ENCODE data around the gene CERS3.

CERS3 gene

DNA sequence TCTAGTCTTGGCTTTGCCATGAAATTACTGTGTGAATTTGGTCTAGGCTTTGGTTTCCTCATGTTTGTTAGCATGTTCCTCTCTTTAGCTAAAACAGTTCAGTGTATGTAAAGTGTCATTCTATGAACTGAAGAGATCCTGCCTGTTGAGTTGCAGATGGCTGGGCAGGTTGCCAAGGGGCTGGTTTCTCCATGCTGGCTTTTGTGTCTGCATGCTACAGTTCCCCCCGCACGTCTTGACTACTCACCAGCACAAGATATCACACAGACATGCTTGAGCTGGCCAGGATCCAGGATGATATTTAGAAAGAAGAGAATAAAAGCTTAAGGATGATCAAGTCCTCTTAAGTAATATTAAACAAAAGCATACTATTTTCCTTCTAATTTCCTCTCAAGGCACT is 90.2 kb downstream of the CERS3 start:
- Histone ChIP-seq H3K9ac (no peak overlapping the region), H4K20me1 (ENCODE audit: insufficient read depth) (no peaks in the 10 kb centered on the region), H3K4me2 (no peak overlapping the region), H3K4me1 (ENCODE audit: low read depth, poor library complexity, severe bottlenecking) (no peaks in the 10 kb centered on the region), H3K36me3 (ENCODE audit: insufficient read depth) (no peaks in the 10 kb centered on the region), H3K79me2 (ENCODE audit: insufficient read depth, low read depth) (no peaks in the 10 kb centered on the region), H3K27me3 (ENCODE audit: insufficient read depth, low read depth) (no peaks in the 10 kb centered on the region), H3K4me3 (IDR thresholded peaks at IDR 0.05; ENCODE audit: insufficient read depth, low read depth, low read length) (no peak overlapping the region), H3K27ac (no peak overlapping the region), H2AFZ (ENCODE audit: low read depth) (no peak overlapping the region)
- TF ChIP-seq, protein P1, sequence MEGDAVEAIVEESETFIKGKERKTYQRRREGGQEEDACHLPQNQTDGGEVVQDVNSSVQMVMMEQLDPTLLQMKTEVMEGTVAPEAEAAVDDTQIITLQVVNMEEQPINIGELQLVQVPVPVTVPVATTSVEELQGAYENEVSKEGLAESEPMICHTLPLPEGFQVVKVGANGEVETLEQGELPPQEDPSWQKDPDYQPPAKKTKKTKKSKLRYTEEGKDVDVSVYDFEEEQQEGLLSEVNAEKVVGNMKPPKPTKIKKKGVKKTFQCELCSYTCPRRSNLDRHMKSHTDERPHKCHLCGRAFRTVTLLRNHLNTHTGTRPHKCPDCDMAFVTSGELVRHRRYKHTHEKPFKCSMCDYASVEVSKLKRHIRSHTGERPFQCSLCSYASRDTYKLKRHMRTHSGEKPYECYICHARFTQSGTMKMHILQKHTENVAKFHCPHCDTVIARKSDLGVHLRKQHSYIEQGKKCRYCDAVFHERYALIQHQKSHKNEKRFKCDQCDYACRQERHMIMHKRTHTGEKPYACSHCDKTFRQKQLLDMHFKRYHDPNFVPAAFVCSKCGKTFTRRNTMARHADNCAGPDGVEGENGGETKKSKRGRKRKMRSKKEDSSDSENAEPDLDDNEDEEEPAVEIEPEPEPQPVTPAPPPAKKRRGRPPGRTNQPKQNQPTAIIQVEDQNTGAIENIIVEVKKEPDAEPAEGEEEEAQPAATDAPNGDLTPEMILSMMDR (conservative IDR thresholded peaks at IDR 0.05; ENCODE audit: low read depth, low read length) = no peak

DNA sequence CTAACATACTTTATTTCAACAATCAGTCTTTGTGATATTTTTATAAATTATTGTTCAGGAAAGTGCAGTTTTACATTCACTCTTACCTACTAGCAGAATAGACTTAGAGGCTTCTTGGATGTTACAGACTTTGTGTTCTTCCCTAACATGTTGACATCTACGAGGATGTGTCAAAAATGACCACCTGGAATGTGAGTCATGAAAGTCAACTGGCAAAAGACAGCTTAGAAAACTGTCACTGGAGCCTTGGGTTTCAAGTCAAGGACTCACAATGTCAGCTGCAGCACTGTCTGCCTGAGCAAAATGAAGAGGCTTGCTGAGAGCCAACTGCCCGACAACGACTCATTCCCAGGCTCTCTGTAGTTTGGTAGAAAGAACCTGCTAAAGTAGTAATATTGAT is 91.5 kb downstream of the CERS3 start:
- no peak overlapping the region for H2AFZ ChIP-seq (ENCODE audit: low read depth)
- no peak overlapping the region for H3K4me3 ChIP-seq (IDR thresholded peaks at IDR 0.05; ENCODE audit: insufficient read depth, low read depth, low read length)
- H3K27me3 ChIP-seq (ENCODE audit: insufficient read depth, low read depth) = no peaks in the 10 kb centered on the region
- H4K20me1 ChIP-seq (ENCODE audit: insufficient read depth) = no peaks in the 10 kb centered on the region
- TF ChIP-seq, protein P1 (conservative IDR thresholded peaks at IDR 0.05; ENCODE audit: low read depth, low read length) = no peak
- no peaks in the 10 kb centered on the region for H3K4me1 ChIP-seq (ENCODE audit: low read depth, poor library complexity, severe bottlenecking)
- no peak overlapping the region for H3K27ac ChIP-seq
- no peaks in the 10 kb centered on the region for H3K36me3 ChIP-seq (ENCODE audit: insufficient read depth)
- no peak overlapping the region for H3K9ac ChIP-seq
- H3K4me2 ChIP-seq = no peak overlapping the region
- H3K79me2 ChIP-seq (ENCODE audit: insufficient read depth, low read depth) = no peaks in the 10 kb centered on the region

DNA sequence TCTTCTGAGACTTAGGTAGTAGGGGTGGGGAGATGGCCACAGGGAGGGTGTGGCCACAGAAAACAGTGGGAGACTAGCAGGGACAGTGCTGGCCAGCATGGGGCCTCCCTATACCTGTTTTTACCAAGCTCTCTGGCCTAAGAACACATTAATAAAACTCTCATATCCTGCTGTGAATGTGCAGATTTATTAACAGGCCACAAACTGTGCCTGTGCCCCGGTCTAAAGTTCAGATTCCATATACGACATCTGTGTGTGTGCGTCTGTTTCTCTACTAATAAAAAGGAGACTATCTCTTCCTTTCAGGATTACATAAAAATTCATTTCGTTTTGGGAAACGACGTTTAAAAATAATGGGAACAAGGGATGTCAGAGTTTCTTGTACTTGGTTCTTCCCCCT is 94.2 kb downstream of the CERS3 start:
- Histone ChIP-seq H3K4me3 (IDR thresholded peaks at IDR 0.05; ENCODE audit: insufficient read depth, low read depth, low read length) (no peak overlapping the region), H3K4me1 (ENCODE audit: low read depth, poor library complexity, severe bottlenecking) (no peaks in the 10 kb centered on the region), H2AFZ (ENCODE audit: low read depth) (no peak overlapping the region), H3K9ac (no peak overlapping the region), H3K79me2 (ENCODE audit: insufficient read depth, low read depth) (no peaks in the 10 kb centered on the region), H3K4me2 (no peak overlapping the region), H4K20me1 (ENCODE audit: insufficient read depth) (no peaks in the 10 kb centered on the region), H3K36me3 (ENCODE audit: insufficient read depth) (no peaks in the 10 kb centered on the region), H3K27ac (no peak overlapping the region), H3K27me3 (ENCODE audit: insufficient read depth, low read depth) (no peaks in the 10 kb centered on the region)
- TF ChIP-seq, protein P1 (conservative IDR thresholded peaks at IDR 0.05; ENCODE audit: low read depth, low read length) = no peak

DNA sequence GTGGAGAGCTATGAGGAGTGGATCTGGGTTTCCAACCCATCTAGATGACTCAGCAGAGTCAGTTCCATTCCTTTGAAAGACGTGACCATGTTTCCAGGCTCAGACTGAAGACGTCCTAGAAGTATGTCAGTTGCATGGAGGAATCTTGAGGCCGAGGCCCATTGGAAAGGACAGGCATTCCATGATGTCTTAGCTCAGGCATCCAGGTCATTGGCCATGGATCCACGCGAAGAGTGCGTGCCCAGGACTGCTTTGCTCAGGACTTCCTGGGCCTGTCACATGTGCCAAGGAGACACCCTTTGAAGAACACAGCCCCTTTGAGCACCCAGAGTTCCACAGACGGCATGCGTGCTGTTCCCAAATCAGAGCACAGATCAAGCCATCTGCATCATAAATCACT is 94.7 kb downstream of the CERS3 start:
- no peak overlapping the region for H3K9ac ChIP-seq
- H3K27me3 ChIP-seq (ENCODE audit: insufficient read depth, low read depth) = no peaks in the 10 kb centered on the region
- TF ChIP-seq, protein P1 (conservative IDR thresholded peaks at IDR 0.05; ENCODE audit: low read depth, low read length) = no peak
- H3K4me1 ChIP-seq (ENCODE audit: low read depth, poor library complexity, severe bottlenecking) = no peaks in the 10 kb centered on the region
- H3K79me2 ChIP-seq (ENCODE audit: insufficient read depth, low read depth) = no peaks in the 10 kb centered on the region
- H4K20me1 ChIP-seq (ENCODE audit: insufficient read depth) = no peaks in the 10 kb centered on the region
- no peak overlapping the region for H3K27ac ChIP-seq
- H2AFZ ChIP-seq (ENCODE audit: low read depth) = no peak overlapping the region
- no peak overlapping the region for H3K4me2 ChIP-seq
- no peaks in the 10 kb centered on the region for H3K36me3 ChIP-seq (ENCODE audit: insufficient read depth)
- H3K4me3 ChIP-seq (IDR thresholded peaks at IDR 0.05; ENCODE audit: insufficient read depth, low read depth, low read length) = no peak overlapping the region

DNA sequence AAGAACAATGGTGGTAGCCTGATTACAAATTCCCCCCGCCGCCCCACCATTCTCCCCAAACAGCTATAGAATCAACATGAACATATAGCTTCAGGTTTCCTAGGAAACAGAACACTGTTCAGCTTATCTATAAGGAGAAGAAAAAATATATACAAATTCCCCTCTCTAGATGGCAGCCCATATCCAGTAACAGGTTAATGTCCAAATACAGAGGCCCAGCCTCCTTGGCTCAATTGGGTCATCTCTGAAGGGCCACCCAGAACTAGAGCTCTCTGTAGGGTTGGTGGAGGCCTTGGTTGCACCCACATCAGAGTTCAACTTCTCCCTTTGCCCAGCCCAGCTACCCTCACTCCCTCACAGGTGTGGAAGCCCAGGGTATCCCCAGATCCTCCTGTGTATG is 95.4 kb downstream of the CERS3 start:
- Histone ChIP-seq H3K4me2 (no peak overlapping the region), H3K27ac (no peak overlapping the region), H3K4me3 (IDR thresholded peaks at IDR 0.05; ENCODE audit: insufficient read depth, low read depth, low read length) (no peak overlapping the region), H2AFZ (ENCODE audit: low read depth) (no peak overlapping the region), H3K36me3 (ENCODE audit: insufficient read depth) (no peaks in the 10 kb centered on the region), H4K20me1 (ENCODE audit: insufficient read depth) (no peaks in the 10 kb centered on the region), H3K27me3 (ENCODE audit: insufficient read depth, low read depth) (no peaks in the 10 kb centered on the region), H3K79me2 (ENCODE audit: insufficient read depth, low read depth) (no peaks in the 10 kb centered on the region), H3K4me1 (ENCODE audit: low read depth, poor library complexity, severe bottlenecking) (no peaks in the 10 kb centered on the region), H3K9ac (no peak overlapping the region)
- TF ChIP-seq, protein P1 (conservative IDR thresholded peaks at IDR 0.05; ENCODE audit: low read depth, low read length) = no peak

All from KMS-11 (cell line).